Tibial nerve (tissue), 4 donors: ENCODE results near the gene TEX51. TPM values are rescaled to one million over a fixed set of nuclear protein-coding genes. Genes with fewer than 3 reads are reported as not detected.

Experiments used
- DNase-seq, 2 donors: peaks; one replicate each; pipeline ENCODE4 v3.0.0-alpha.2; 2019; ENCODE audit warnings: low spot score in 2 of 2
- H3K27ac ChIP-seq, 4 donors: fragments of 200-600 bp; sonication (generic) in 3 of 4; one replicate each; pipeline ENCODE4 v1.5.1; 2017 to 2019; ENCODE audit warnings: mild to moderate bottlenecking in 1 of 4
- H3K27me3 ChIP-seq, 2 donors: fragments of 200-600 bp; sonication (generic) in 1 of 2; one replicate each; pipeline versions ENCODE4 v1.5.1 to v1.6.0; 2017 to 2019
- H3K36me3 ChIP-seq, 3 donors: fragments of 200-600 bp; sonication (generic); one replicate each; pipeline ENCODE4 v1.5.1; 2018 to 2019
- H3K4me1 ChIP-seq, 4 donors: fragments of 200-600 bp; sonication (generic) in 3 of 4; one replicate each; pipeline ENCODE4 v1.5.1; 2017 to 2019
- H3K4me3 ChIP-seq, 4 donors: fragments of 200-600 bp; sonication (generic) in 3 of 4; one replicate each; pipeline ENCODE4 v1.5.1; 2017 to 2019; ENCODE audit warnings: mild to moderate bottlenecking in 1 of 4, moderate library complexity in 1 of 4
- H3K9me3 ChIP-seq, 4 donors: fragments of 200-600 bp; sonication (generic) in 3 of 4; one replicate each; pipeline ENCODE4 v1.5.1; 2017 to 2019
- EP300 ChIP-seq, 2 donors: sonication (generic); formaldehyde crosslinking; IDR thresholded peaks; one replicate each; pipeline ENCODE4 v1.6.1; 2017; ENCODE audit warnings: antibody characterized with exemption in 2 of 2, mild to moderate bottlenecking in 1 of 2
- POLR2A ChIP-seq, 2 donors: fragments of 450-650 bp; IDR thresholded peaks; one replicate each; pipeline ENCODE4 v1.6.1; 2017; ENCODE audit warnings: antibody characterized with exemption in 2 of 2, mild to moderate bottlenecking in 2 of 2, moderate library complexity in 2 of 2
- WGBS, 2 donors: methylation state at CpG; one replicate each; pipeline ENCODE4 v1.1.5; 2018; 5-methylcytosine and 5-hydroxymethylcytosine counted together
- total RNA-seq, 4 donors: library from RNA; depleted of rRNA; stranded (reverse); fragments of >200 nt; gene quantifications; one replicate each; pipeline ENCODE4 v1.1.0, GENCODE V29; 2016
- TF ChIP-seq, protein P1 (sequence below), 5 experiments: fragments of 200-600 bp in 3 of 5; fragments of 450-650 bp in 2 of 5; sonication (generic) in 3 of 5; IDR thresholded peaks; one replicate each; pipeline ENCODE4 v1.5.1; 2016 to 2019; ENCODE audit warnings: antibody characterized with exemption in 5 of 5, mild to moderate bottlenecking in 3 of 5, moderate library complexity in 2 of 5

The TEX51 gene
- total RNA-seq, 4 donors from 2014 or later: not detected

DNA sequence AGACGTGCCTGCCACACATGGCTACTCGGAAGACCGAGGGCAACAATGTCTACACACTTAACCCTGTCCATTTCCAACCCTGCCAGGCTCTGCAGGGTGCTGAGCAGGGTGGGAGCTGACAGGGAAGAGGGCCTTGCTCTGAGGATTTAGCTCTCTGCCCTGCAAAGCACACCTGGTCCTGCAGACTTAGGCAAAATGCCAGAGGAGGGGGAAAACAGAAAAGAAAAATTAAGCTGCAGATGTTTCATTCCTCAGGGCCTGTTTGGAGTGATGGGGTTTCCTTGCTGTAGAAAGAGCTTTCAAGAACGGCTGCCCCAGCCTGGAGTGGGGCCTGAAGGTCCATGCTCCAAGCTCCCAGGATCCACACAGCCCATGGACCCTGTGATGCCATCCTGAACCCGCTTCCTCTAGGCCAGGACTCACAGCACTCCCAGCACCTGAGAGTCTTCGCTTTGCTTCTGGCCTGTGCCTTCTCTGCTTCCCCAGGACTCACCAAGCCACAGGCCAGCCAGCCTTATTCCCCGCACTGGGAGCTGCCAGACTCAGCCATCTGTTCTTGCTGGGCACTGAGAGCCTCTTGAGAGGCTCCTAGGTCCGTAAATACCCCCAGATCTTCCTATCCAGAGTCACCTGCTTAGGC, 9.1 kb upstream of the TEX51 start:
- H3K27ac ChIP-seq: no peak overlapping the region
- no peaks in the 10 kb centered on the region for H3K9me3 ChIP-seq
- H3K27me3 ChIP-seq: peaks cover 0 to 4% of the 10 kb centered on the region in 2 donors
- WGBS, 2 donors: 87 to 89% methylated on average over 8 of the region's 8 CpGs
- no peak for DNase-seq
- no peak overlapping the region for H3K4me3 ChIP-seq
- H3K36me3 ChIP-seq: no peaks in the 10 kb centered on the region
- H3K4me1 ChIP-seq: peaks cover 0 to 13% (median 0%) of the 10 kb centered on the region in 4 donors
- no peak for TF ChIP-seq EP300 (IDR thresholded peaks at IDR 0.05)
- no peak for TF ChIP-seq POLR2A (IDR thresholded peaks at IDR 0.05)
- TF ChIP-seq, protein P1, sequence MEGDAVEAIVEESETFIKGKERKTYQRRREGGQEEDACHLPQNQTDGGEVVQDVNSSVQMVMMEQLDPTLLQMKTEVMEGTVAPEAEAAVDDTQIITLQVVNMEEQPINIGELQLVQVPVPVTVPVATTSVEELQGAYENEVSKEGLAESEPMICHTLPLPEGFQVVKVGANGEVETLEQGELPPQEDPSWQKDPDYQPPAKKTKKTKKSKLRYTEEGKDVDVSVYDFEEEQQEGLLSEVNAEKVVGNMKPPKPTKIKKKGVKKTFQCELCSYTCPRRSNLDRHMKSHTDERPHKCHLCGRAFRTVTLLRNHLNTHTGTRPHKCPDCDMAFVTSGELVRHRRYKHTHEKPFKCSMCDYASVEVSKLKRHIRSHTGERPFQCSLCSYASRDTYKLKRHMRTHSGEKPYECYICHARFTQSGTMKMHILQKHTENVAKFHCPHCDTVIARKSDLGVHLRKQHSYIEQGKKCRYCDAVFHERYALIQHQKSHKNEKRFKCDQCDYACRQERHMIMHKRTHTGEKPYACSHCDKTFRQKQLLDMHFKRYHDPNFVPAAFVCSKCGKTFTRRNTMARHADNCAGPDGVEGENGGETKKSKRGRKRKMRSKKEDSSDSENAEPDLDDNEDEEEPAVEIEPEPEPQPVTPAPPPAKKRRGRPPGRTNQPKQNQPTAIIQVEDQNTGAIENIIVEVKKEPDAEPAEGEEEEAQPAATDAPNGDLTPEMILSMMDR (IDR thresholded peaks at IDR 0.05): no peak

DNA sequence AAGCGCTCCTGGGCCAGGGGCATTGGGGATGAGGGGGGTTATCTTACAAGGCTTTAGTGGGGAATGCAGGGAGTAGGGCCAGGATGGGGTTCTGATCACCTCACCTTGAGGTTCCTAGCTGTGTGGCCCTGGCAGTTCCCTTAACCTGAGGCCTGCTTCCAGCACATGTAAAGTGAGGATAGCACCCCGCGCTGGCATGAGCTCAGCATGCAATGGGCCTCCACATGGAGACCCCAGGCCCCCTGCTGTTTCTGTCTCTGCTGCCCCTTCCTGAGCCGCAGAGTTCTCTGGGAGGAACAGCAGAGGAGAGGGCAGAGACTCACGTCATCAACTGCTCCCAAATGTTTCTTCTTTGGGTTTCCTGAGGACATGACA, 8.6 kb upstream of the TEX51 start:
- Histone ChIP-seq H3K36me3 (no peaks in the 10 kb centered on the region), H3K27me3 (peaks cover 0 to 4% of the 10 kb centered on the region in 2 donors), H3K27ac (no peak overlapping the region), H3K9me3 (no peaks in the 10 kb centered on the region), H3K4me1 (peaks cover 0 to 13% (median 0%) of the 10 kb centered on the region in 4 donors), H3K4me3 (no peak overlapping the region)
- WGBS, 2 donors: 87 to 96% methylated on average over 5 of the region's 5 CpGs
- DNase-seq: no peak
- TF ChIP-seq, protein P1 (IDR thresholded peaks at IDR 0.05): no peak
- TF ChIP-seq POLR2A (IDR thresholded peaks at IDR 0.05) (no peak), EP300 (IDR thresholded peaks at IDR 0.05) (no peak)

DNA sequence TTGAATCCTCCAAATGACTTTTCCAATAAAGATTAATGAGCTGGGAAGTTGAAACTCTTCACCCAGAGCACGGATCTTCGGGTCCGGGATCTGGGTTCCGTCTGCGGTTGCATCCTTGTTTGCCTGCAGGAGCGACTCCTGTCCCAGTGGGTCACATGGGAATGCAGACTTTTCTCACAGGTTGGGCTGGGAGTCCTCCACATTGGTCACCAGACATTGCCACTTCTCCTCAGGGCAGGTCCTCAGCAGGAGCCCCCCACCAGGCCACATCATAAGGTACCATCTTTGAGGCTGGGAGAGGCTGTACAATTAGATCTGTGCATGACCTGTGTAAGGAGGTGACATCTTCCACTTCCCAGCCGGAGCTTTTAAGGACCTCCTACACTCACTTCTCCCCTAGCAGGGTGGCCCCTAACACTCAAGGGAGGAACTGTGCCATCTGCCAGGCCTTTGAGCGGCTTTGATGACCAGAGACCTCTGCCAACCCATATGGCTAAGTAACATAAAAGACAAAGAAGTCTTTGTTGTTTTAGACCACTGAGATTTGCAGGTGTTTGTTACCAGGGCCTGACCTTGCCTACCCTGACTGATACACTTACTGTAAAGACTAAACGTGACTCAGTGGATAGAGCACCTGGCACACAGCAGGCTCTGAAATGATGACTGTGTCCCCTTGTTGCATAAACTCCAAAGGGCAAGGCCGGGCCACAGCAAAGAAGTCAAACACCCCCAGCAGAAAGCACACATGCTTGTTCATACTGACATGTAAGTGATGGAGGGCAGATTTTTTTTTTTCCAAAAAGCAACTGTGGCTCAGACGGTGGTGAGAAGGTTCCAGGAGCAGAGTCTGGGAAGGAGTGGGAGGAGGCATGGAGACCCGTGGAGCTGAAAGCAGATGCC, 7.9 kb upstream of the TEX51 start:
- 77 to 84% methylated on average over 12 of the region's 12 CpGs for WGBS, 2 donors
- Histone ChIP-seq H3K27me3 (no peaks in the 10 kb centered on the region), H3K4me3 (no peak overlapping the region), H3K4me1 (peaks cover 0 to 11% (median 0%) of the 10 kb centered on the region in 4 donors), H3K27ac (no peak overlapping the region), H3K9me3 (no peaks in the 10 kb centered on the region), H3K36me3 (no peaks in the 10 kb centered on the region)
- no peak for TF ChIP-seq POLR2A (IDR thresholded peaks at IDR 0.05)
- TF ChIP-seq EP300 (IDR thresholded peaks at IDR 0.05): no peak
- TF ChIP-seq, protein P1 (IDR thresholded peaks at IDR 0.05): no peak
- DNase-seq: no peak

DNA sequence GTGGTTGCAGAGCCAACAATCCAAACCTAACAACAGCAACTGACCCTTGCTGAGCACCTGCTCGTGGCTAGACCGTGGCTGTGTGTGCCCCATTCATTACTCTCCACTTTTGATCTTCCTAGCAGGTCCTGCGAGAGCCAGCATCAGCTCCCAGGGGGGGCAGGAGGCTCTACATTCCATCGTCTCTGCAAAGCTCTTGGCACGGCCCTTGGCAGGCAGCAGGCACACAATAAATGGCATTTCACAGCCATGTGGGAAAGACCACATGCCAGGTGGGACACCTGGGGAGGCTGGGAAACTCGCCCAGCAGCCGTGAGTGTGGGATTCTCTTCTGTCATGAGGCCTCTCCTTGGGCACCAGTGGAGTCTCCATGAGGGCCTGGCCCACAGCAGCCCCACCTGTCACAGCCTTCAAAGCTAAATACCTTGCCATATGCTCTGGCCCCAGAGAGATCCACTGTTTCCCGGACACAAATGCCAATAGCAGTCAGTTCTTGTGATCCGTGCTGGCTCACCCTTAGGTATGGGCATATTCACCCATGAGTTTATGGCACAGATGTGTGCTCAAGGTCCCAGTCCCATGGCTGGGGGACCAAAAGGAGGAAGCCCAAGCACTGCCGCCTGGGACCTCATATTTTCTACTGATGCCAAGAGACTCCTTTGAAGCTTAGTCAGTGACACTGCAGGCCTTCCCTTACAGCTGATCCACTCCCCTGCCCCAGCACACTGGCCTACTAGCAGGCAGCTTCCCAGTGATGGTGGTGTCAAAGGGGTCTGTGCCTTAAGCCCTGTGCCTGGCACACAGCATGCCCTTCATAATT, 6.8 kb upstream of the TEX51 start:
- Histone ChIP-seq H3K4me1 (peaks cover 0 to under 1% (median 0%) of the 10 kb centered on the region in 4 donors), H3K9me3 (no peaks in the 10 kb centered on the region), H3K36me3 (no peaks in the 10 kb centered on the region), H3K27ac (no peak overlapping the region), H3K4me3 (no peak overlapping the region), H3K27me3 (no peaks in the 10 kb centered on the region)
- WGBS, 2 donors: 61 to 71% methylated on average over 8 to 9 of the region's 10 CpGs
- DNase-seq: no peak
- TF ChIP-seq POLR2A (IDR thresholded peaks at IDR 0.05) (no peak), EP300 (IDR thresholded peaks at IDR 0.05) (no peak)
- TF ChIP-seq, protein P1 (IDR thresholded peaks at IDR 0.05): no peak
